Breast epithelium (tissue), 4 donors: ENCODE data around the gene MRGPRG. TPM values are rescaled to one million over a fixed set of nuclear protein-coding genes. Genes with fewer than 3 reads are reported as not detected.
"Not testable (repeated sequence)": the region's sequence is repeated elsewhere in the genome, so short reads cannot be mapped to it uniquely, and the experiment has no call there.

Source experiments
- DNase-seq, 2 donors: peaks; one replicate each; pipeline ENCODE4 v3.0.0-alpha.2; 2019; ENCODE audit warnings: low spot score in 2 of 2
- H3K27ac ChIP-seq, 2 donors: fragments of 200-600 bp; sonication (generic) in 1 of 2; one replicate each; pipeline ENCODE4 v1.5.1; 2016 to 2019; ENCODE audit warnings: mild to moderate bottlenecking in 1 of 2
- H3K27me3 ChIP-seq, 2 donors: fragments of 200-600 bp; sonication (generic) in 1 of 2; one replicate each; pipeline versions ENCODE4 v1.5.1 to v1.6.0; 2017 to 2019; ENCODE audit warnings: control low read depth in 1 of 2, mild to moderate bottlenecking in 1 of 2
- H3K36me3 ChIP-seq: fragments of 200-600 bp; one replicate; pipeline ENCODE4 v1.5.1; 2019
- H3K4me1 ChIP-seq, 2 donors: fragments of 200-600 bp; sonication (generic); one replicate each; pipeline ENCODE4 v1.5.1; 2016 to 2019; ENCODE audit warnings: control low read depth in 1 of 2
- H3K4me3 ChIP-seq, 3 donors: fragments of 200-600 bp; sonication (generic); 1 replicate in 2 of 3; 2 replicates in 1 of 3; pipeline ENCODE4 v1.5.1; 2016 to 2019; ENCODE audit warnings: mild to moderate bottlenecking in 3 of 3, moderate library complexity in 2 of 3
- H3K9me3 ChIP-seq, 2 donors: fragments of 200-600 bp; sonication (generic) in 1 of 2; one replicate each; pipeline ENCODE4 v1.5.1; 2016 to 2019; ENCODE audit warnings: control low read depth in 1 of 2
- POLR2A ChIP-seq: fragments of 450-650 bp; IDR thresholded peaks from one replicate; pipeline ENCODE4 v1.6.1; 2016; ENCODE audit warnings: antibody characterized with exemption, mild to moderate bottlenecking, moderate library complexity
- POLR2AphosphoS5 ChIP-seq, 3 donors: sonication (generic); formaldehyde crosslinking; IDR thresholded peaks; one replicate each; pipeline ENCODE4 v1.6.1; 2017; ENCODE audit warnings: antibody characterized with exemption in 3 of 3
- intact Hi-C: fragments of 100-400 bp; cut with DNase I; formaldehyde crosslinking; loops from one replicate; pipeline ENCODE4 v1.15.1; 2023; ENCODE audit warnings: low total_unique reads
- total RNA-seq, 3 donors: library from RNA; depleted of rRNA; stranded (reverse); fragments of >200 nt; gene quantifications; one replicate each; pipeline ENCODE4 v1.1.0, GENCODE V29; 2016
- TF ChIP-seq, protein P1 (sequence below), 3 donors: fragments of 450-650 bp; IDR thresholded peaks; one replicate each; pipeline ENCODE4 v1.5.1; 2016 to 2017; ENCODE audit warnings: antibody characterized with exemption in 3 of 3, mild to moderate bottlenecking in 3 of 3, moderate library complexity in 3 of 3

Gene MRGPRG
- total RNA-seq, 3 donors from 2014 or later = not detected

DNA sequence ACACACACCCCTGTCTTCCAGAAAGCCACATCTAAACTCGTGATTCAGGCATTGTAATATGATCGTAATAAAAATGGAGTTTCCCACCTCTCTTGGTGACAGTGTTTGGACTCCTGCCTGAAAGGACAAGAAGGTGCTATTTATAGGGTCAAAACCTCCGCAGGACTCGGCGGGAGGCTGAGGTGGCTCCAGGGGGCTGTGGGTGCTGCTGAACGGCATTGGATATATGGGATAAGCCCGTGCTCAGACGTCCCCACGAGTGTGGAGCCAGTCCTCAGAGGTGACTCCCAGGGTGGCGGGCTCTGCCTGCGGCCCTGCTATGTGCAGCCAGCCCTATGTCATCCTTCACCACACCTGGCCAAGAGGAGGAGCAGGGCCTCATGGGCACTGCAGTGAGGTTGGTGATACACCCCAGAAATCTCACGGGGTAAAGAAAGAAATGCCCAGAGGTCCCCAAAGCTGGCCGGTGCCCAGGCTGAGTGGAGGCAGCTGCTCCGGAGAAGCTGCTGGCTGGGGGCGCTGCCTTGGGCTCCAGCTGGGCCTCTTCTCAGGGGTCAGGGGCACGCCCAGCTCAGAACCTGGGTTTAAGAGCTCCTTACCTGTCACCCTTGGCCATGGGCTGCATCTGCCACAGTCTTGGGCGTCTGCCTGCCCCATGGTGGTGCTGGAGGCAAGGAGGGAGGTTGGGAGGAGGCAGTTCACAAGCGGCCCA lies 48.4 kb downstream of the MRGPRG start:
- peaks cover 8% of the 10 kb centered on the region in 2 donors for H3K4me1 ChIP-seq
- intact Hi-C loops = no loop called here
- no peak for DNase-seq
- H3K36me3 ChIP-seq = no peaks in the 10 kb centered on the region
- no peaks in the 10 kb centered on the region for H3K9me3 ChIP-seq
- TF ChIP-seq, protein P1, sequence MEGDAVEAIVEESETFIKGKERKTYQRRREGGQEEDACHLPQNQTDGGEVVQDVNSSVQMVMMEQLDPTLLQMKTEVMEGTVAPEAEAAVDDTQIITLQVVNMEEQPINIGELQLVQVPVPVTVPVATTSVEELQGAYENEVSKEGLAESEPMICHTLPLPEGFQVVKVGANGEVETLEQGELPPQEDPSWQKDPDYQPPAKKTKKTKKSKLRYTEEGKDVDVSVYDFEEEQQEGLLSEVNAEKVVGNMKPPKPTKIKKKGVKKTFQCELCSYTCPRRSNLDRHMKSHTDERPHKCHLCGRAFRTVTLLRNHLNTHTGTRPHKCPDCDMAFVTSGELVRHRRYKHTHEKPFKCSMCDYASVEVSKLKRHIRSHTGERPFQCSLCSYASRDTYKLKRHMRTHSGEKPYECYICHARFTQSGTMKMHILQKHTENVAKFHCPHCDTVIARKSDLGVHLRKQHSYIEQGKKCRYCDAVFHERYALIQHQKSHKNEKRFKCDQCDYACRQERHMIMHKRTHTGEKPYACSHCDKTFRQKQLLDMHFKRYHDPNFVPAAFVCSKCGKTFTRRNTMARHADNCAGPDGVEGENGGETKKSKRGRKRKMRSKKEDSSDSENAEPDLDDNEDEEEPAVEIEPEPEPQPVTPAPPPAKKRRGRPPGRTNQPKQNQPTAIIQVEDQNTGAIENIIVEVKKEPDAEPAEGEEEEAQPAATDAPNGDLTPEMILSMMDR (IDR thresholded peaks at IDR 0.05) = no peak
- no peak for TF ChIP-seq POLR2A
- no peak for TF ChIP-seq POLR2AphosphoS5 (IDR thresholded peaks at IDR 0.05)
- H3K27me3 ChIP-seq = no peaks in the 10 kb centered on the region
- H3K27ac ChIP-seq = peak overlapping the region; percentile 29 to 75
- H3K4me3 ChIP-seq = peak overlapping the region in 1 of 3 donors; percentile 65

DNA sequence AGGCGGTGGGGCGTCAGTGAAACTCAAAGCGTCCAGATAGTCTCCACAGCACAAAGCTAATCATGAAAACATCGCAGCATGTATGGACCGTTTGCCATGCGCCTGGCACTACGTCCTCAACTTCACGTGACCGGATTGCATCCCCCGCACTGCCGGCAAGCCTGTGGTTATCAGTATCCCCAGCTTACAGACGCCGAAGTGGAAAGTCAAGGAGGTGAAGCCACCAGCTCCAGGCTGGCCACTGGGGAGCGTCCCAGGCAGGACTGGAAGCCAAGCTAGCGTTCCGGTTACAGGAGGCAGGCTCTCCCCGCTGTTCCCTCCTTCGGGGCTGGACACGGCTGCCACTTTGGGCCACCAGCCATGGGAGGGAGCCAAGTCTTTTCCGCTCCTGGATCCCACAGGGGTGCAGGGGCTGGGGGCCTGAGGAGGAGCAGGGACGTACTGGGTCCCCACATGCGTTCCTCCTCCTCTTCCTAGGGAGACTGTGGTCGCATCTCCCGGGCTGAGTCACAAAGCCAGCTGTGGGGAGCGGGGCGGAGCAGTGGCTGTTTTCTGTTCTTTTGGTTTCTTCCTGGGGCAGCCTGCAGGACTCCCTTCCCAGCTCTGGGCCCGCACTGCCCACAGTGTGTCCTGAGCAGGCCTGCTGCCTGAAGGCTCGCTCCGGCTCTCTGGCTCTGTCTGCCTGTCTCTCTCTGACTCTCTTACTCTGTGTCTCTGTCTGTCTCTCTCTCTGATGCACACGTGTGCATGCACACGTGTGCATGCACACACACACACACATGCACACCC lies 49.2 kb downstream of the MRGPRG start:
- H3K27me3 ChIP-seq = no peaks in the 10 kb centered on the region
- peak overlapping the region; percentile 29 to 75 for H3K27ac ChIP-seq
- H3K9me3 ChIP-seq = no peaks in the 10 kb centered on the region
- DNase-seq = peak in 1 of 2 donors; percentile 41
- peak overlapping the region; percentile 27 to 65 (median 44) for H3K4me3 ChIP-seq
- peak in 1 of 3 donors; percentile 26 for TF ChIP-seq POLR2AphosphoS5 (IDR thresholded peaks at IDR 0.05)
- TF ChIP-seq, protein P1 (IDR thresholded peaks at IDR 0.05) = no peak
- no peaks in the 10 kb centered on the region for H3K36me3 ChIP-seq
- intact Hi-C loops = no loop called here
- H3K4me1 ChIP-seq = peaks cover 8% of the 10 kb centered on the region in 2 donors

DNA sequence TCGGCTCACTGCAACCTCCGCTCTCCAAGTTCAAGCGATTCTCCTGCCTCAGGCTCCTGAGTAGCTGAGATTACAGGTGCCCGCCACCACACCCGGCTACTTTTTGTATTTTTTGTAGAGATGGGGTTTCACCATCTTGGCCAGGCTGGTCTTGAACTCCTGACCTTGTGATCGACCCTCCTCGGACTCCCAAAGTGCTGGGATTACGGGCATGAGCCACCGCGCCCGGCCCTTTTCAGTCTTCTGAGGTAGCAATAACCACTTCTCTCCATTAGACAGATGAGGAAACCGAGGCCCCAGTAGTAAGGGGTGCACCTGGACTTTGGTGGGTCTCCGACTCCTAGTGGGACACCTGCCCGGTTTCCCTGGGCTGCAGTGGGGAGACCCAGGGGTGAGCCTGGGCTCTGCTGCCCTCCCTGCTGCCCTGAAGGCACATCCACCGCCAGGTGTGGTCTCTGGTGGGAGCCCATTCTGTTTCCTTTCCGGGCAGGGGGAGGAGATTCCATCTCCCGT lies 49.8 kb downstream of the MRGPRG start:
- intact Hi-C loops, H3K4me1 ChIP-seq, H3K36me3 ChIP-seq, H3K9me3 ChIP-seq, H3K27me3 ChIP-seq, DNase-seq: not testable (repeated sequence)
- Histone ChIP-seq H3K27ac (peak overlapping the region; percentile 29 to 75), H3K4me3 (peak overlapping the region; percentile 27 to 65 (median 44))

Other genes with a start within 250 kb of the MRGPRG start
- 100 to 1,000 TPM in 1 of 3 donors, 10 to 100 TPM in 2; 87.1 to 167 (median 98.3) TPM for gene NAP1L4, start 226.5 kb downstream of the MRGPRG start, total RNA-seq
- 10 to 100 TPM; 30.1 to 42.6 (median 40.7) TPM for gene CARS1, start 161.4 kb downstream of the MRGPRG start, total RNA-seq
- gene OSBPL5, start 53.5 kb downstream of the MRGPRG start, total RNA-seq = 10 to 100 TPM; 25.3 to 64.2 (median 27.8) TPM
- not detected for gene MRGPRE, start 13.6 kb upstream of the MRGPRG start, total RNA-seq
- 10 to 100 TPM; 16.5 to 41.9 (median 31.5) TPM for gene ZNF195, start 160.3 kb upstream of the MRGPRG start, total RNA-seq